K562 (cell line): Measurements from ENCODE around the gene GAPDH. TPM values are rescaled to one million over a fixed set of nuclear protein-coding genes. Genes with fewer than 3 reads are reported as not detected.

Source experiments
- ARID2 ChIP-seq: fragments of 450-650 bp; IDR thresholded peaks from 2 replicates; pipeline ENCODE4 v1.6.1; 2017; ENCODE audit warnings: antibody characterized with exemption, mild to moderate bottlenecking
- LEF1 ChIP-seq: fragments of 450-650 bp; IDR thresholded peaks from 2 replicates; pipeline ENCODE4 v1.6.1; 2016; ENCODE audit warnings: mild to moderate bottlenecking
- MEF2D ChIP-seq: conservative IDR thresholded peaks from 2 replicates; pipeline ENCODE4 v1.6.1; 2016; ENCODE audit warnings: low read depth, missing genetic modification characterization, missing compliant biosample characterization
- NRF1 ChIP-seq, 2 experiments: fragments of 450-650 bp; IDR thresholded peaks in 1 of 2; conservative IDR thresholded peaks in 1 of 2; 2 replicates each; pipeline ENCODE4 v1.6.1; 2014; ENCODE audit warnings: mild to moderate bottlenecking in 2 of 2
- TAF7 ChIP-seq: fragments of 450-650 bp; IDR thresholded peaks from 2 replicates; pipeline ENCODE4 v1.6.1; 2016; ENCODE audit warnings: missing genetic modification characterization, missing compliant biosample characterization
- ZBED1 ChIP-seq: IDR thresholded peaks from 2 replicates; pipeline ENCODE4 v1.6.1; 2014
- ZNF175 ChIP-seq: fragments of 200-800 bp; sonication (Bioruptor generic); IDR thresholded peaks from 2 replicates; pipeline ENCODE4 v1.6.1; 2016; ENCODE audit warnings: low read depth, mild to moderate bottlenecking, missing genetic modification characterization, missing compliant biosample characterization
- polyA plus RNA-seq, 8 experiments: library from polyadenylated mRNA; depleted of rRNA in 4 of 8; stranded (reverse) in 5 of 8; unstranded in 3 of 8; fragments of >200 nt; fragmentation: Nextera tagmentation in 2 of 8; fragmentation: Illumina TruSeq in 1 of 8; extraction: Ambion mirVana in 2 of 8; extraction: Trizol in 1 of 8; gene quantifications; 2 replicates each; pipeline versions ENCODE4 v1.2.1 to v1.2.3, GENCODE V29; 2011 to 2014; ENCODE audit warnings: inconsistent platforms in 1 of 8, missing spikeins in 1 of 8
- total RNA-seq, 7 experiments: library from RNA; depleted of rRNA in 6 of 7; stranded (reverse); fragments of >200 nt in 6 of 7; fragmentation: Illumina TruSeq in 2 of 7; extraction: Trizol in 2 of 7; gene quantifications; 2 replicates each; pipeline versions ENCODE4 v1.2.1 to v1.2.3, GENCODE V29; 2011 to 2021; ENCODE audit warnings: low replicate concordance in 1 of 7
- TF ChIP-seq, protein P1 (sequence below): fragments of 250-450 bp; sonication (Bioruptor Pico); IDR thresholded peaks from 2 replicates; pipeline ENCODE4 v1.6.1; 2021; ENCODE audit warnings: mild to moderate bottlenecking
- TF ChIP-seq, protein P2 (sequence below): fragments of 200-800 bp; sonication (Bioruptor generic); IDR thresholded peaks from 2 replicates; pipeline ENCODE4 v1.6.1; 2017; ENCODE audit warnings: missing genetic modification characterization, missing compliant biosample characterization
- TF ChIP-seq, protein P3 (sequence below), 2 experiments: fragments of 200-800 bp in 1 of 2; sonication (Bioruptor generic) in 1 of 2; sonication (generic) in 1 of 2; formaldehyde crosslinking in 1 of 2; IDR thresholded peaks in 1 of 2; conservative IDR thresholded peaks in 1 of 2; 2 replicates each; pipeline versions ENCODE4 v1.5.0 to v1.6.1; 2016 to 2020; ENCODE audit warnings: missing compliant biosample characterization in 1 of 2, missing genetic modification characterization in 1 of 2, missing genetic modification reagents in 1 of 2
- TF ChIP-seq, protein P4 (sequence below), 2 experiments: fragments of 450-650 bp; IDR thresholded peaks; 2 replicates each; pipeline ENCODE4 v1.6.1; 2016; ENCODE audit warnings: mild to moderate bottlenecking in 2 of 2, borderline replicate concordance in 1 of 2, low read depth in 1 of 2, moderate library complexity in 1 of 2
- TF ChIP-seq, protein P5 (sequence below): sonication (generic); formaldehyde crosslinking; IDR thresholded peaks from 2 replicates; pipeline ENCODE4 v1.8.1; 2022; ENCODE audit warnings: missing genetic modification reagents

Gene GAPDH
- total and polyA plus RNA-seq, 9 of the 15 experiments (the other 6 are each of a cell fraction or from before 2014, with no cell fraction given) = 2,206 to 6,793 (median 4,217) TPM

DNA sequence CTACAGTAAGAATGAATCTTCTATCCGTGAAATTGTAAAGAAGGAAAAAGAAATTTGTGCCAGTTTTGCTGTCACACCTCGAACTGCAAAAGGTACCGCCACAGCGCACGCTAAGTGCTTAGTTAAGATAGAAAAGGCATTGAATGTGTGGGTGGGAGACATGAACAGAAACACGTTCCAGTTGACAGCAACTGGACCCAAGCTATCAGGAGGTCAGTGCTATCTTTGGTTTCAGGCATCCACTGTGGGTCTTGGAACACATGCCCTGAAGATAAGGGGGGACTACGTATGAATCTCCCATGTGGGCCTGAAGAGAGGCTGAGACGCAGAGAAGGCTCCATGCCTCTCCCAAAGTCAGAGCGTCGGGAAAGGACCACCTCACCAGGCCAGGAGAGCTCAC, 11.7 kb downstream of the GAPDH start (continued):
- TF ChIP-seq, protein P1, sequence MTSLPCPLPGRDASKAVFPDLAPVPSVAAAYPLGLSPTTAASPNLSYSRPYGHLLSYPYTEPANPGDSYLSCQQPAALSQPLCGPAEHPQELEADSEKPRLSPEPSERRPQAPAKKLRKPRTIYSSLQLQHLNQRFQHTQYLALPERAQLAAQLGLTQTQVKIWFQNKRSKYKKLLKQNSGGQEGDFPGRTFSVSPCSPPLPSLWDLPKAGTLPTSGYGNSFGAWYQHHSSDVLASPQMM (CRISPR knock-in tag) = no peak
- TF ChIP-seq TAF7 (tag) = no peak
- 0 out of 2 replicates have a peak, but pooled peaks have one; percentile 38 for TF ChIP-seq ZBED1
- TF ChIP-seq, protein P2, sequence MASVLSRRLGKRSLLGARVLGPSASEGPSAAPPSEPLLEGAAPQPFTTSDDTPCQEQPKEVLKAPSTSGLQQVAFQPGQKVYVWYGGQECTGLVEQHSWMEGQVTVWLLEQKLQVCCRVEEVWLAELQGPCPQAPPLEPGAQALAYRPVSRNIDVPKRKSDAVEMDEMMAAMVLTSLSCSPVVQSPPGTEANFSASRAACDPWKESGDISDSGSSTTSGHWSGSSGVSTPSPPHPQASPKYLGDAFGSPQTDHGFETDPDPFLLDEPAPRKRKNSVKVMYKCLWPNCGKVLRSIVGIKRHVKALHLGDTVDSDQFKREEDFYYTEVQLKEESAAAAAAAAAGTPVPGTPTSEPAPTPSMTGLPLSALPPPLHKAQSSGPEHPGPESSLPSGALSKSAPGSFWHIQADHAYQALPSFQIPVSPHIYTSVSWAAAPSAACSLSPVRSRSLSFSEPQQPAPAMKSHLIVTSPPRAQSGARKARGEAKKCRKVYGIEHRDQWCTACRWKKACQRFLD (CRISPR knock-in tag) = no peak
- TF ChIP-seq, protein P3, sequence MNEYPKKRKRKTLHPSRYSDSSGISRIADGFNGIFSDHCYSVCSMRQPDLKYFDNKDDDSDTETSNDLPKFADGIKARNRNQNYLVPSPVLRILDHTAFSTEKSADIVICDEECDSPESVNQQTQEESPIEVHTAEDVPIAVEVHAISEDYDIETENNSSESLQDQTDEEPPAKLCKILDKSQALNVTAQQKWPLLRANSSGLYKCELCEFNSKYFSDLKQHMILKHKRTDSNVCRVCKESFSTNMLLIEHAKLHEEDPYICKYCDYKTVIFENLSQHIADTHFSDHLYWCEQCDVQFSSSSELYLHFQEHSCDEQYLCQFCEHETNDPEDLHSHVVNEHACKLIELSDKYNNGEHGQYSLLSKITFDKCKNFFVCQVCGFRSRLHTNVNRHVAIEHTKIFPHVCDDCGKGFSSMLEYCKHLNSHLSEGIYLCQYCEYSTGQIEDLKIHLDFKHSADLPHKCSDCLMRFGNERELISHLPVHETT (CRISPR knock-in tag; conservative IDR thresholded peaks at IDR 0.05 in 1 of 2, IDR thresholded peaks at IDR 0.05 in 1 of 2) = no peak
- TF ChIP-seq NRF1 (conservative IDR thresholded peaks at IDR 0.05 in 1 of 2, IDR thresholded peaks at IDR 0.05 in 1 of 2) = no peak
- TF ChIP-seq, protein P4, sequence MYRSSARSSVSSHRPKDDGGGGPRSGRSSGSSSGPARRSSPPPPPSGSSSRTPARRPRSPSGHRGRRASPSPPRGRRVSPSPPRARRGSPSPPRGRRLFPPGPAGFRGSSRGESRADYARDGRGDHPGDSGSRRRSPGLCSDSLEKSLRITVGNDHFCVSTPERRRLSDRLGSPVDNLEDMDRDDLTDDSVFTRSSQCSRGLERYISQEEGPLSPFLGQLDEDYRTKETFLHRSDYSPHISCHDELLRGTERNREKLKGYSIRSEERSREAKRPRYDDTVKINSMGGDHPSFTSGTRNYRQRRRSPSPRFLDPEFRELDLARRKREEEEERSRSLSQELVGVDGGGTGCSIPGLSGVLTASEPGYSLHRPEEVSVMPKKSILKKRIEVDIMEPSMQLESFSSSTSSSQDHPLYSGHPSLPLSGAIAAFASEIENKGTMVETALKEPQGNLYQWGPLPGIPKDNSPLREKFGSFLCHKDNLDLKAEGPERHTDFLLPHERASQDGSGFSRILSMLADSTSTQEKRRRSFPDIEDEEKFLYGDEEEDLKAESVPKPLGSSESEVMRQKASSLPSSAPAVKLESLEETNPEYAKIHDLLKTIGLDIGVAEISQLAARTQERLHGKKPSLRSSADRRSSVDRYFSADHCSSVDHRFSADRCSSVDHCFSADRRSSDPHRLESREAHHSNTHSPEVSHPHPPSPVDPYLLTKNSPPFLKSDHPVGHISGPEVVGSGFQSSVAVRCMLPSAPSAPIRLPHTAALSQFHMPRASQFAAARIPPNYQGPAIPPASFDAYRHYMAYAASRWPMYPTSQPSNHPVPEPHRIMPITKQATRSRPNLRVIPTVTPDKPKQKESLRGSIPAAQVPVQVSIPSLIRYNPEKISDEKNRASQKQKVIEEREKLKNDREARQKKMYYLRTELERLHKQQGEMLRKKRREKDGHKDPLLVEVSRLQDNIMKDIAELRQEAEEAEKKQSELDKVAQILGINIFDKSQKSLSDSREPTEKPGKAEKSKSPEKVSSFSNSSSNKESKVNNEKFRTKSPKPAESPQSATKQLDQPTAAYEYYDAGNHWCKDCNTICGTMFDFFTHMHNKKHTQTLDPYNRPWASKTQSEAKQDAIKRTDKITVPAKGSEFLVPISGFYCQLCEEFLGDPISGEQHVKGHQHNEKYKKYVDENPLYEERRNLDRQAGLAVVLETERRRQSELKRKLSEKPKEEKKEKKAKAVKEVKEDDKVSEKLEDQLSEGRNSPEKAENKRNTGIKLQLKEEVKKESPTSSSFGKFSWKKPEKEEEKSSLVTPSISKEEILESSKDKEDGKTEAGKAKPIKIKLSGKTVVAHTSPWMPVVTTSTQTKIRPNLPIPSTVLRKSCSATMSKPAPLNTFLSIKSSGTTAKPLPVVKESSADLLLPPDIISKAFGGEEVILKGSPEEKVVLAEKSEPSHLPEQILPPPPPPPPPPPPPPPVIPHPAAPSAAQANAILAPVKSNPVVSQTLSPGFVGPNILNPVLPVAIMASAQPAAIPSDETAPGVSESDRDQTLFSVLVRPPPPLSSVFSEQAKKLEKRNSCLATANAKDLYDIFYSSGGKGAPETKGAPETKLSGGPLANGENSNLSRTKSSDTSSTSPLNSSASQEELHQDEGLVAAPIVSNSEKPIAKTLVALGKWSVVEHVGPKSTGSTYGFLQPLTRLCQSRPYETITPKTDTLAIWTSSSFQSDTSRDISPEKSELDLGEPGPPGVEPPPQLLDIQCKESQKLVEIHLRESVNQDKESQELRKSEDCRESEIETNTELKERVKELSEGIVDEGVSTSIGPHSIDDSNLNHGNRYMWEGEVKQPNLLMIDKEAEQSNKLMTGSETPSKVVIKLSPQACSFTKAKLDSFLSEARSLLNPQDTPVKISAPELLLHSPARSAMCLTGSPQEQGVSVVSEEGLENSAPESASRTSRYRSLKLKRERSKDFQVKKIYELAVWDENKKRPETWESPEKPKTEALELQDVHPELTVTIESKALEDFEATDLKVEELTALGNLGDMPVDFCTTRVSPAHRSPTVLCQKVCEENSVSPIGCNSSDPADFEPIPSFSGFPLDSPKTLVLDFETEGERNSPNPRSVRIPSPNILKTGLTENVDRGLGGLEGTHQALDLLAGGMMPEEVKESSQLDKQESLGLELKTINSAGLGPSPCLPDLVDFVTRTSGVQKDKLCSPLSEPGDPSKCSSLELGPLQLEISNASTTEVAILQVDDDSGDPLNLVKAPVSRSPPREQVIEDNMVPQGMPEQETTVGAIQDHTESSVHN (IDR thresholded peaks at IDR 0.05; ENCODE audit: borderline replicate concordance in 1 of 2, low read depth in 1 of 2) = no peak
- no peak for TF ChIP-seq MEF2D (tag)
- TF ChIP-seq LEF1 = 0 out of 2 replicates have a peak, but pooled peaks have one; percentile 43
- no peak for TF ChIP-seq ZNF175 (CRISPR knock-in tag)
- TF ChIP-seq, protein P5, sequence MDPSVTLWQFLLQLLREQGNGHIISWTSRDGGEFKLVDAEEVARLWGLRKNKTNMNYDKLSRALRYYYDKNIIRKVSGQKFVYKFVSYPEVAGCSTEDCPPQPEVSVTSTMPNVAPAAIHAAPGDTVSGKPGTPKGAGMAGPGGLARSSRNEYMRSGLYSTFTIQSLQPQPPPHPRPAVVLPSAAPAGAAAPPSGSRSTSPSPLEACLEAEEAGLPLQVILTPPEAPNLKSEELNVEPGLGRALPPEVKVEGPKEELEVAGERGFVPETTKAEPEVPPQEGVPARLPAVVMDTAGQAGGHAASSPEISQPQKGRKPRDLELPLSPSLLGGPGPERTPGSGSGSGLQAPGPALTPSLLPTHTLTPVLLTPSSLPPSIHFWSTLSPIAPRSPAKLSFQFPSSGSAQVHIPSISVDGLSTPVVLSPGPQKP (CRISPR knock-in tag) = no peak
- TF ChIP-seq ARID2 = no peak
